Esophagus squamous epithelium (tissue), 5 donors: Measurements from ENCODE around the gene FGF12. TPM values are rescaled to one million over a fixed set of nuclear protein-coding genes. Genes with fewer than 3 reads are reported as not detected.
"Not testable (repeated sequence)": the region's sequence is repeated elsewhere in the genome, so short reads cannot be mapped to it uniquely, and the experiment has no call there.

ENCODE experiments used
- DNase-seq: peaks from one replicate; lab custom pipeline; 2025; lab: John Stamatoyannopoulos, UW
- H3K27ac ChIP-seq, 4 donors: fragments of 200-600 bp; sonication (generic); one replicate each; pipeline ENCODE4 v1.5.1; 2016 to 2019; ENCODE audit warnings: mild to moderate bottlenecking in 1 of 4
- H3K27me3 ChIP-seq, 4 donors: fragments of 200-600 bp; sonication (generic); 1 replicate in 3 of 4; 2 replicates in 1 of 4; pipeline versions ENCODE4 v1.5.1 to v1.6.0; 2017 to 2021; ENCODE audit warnings: antibody characterized with exemption in 1 of 4
- H3K36me3 ChIP-seq, 3 donors: fragments of 200-600 bp; sonication (generic); one replicate each; pipeline ENCODE4 v1.5.1; 2016 to 2019
- H3K4me1 ChIP-seq, 3 donors: fragments of 200-600 bp; sonication (generic); one replicate each; pipeline ENCODE4 v1.5.1; 2017 to 2019
- H3K4me3 ChIP-seq, 4 donors: fragments of 200-600 bp; sonication (generic); 1 replicate in 3 of 4; 2 replicates in 1 of 4; pipeline ENCODE4 v1.5.1; 2016 to 2019; ENCODE audit warnings: mild to moderate bottlenecking in 2 of 4, moderate library complexity in 1 of 4
- H3K9me3 ChIP-seq, 3 donors: fragments of 200-600 bp; sonication (generic); one replicate each; pipeline ENCODE4 v1.5.1; 2016 to 2019
- POLR2A ChIP-seq, 4 donors: fragments of 450-650 bp; IDR thresholded peaks; one replicate each; pipeline ENCODE4 v1.6.1; 2017; ENCODE audit warnings: antibody characterized with exemption in 4 of 4, mild to moderate bottlenecking in 4 of 4, moderate library complexity in 3 of 4
- WGBS, 2 donors: methylation state at CpG; one replicate each; pipeline ENCODE4 v1.1.5; 2018; 5-methylcytosine and 5-hydroxymethylcytosine counted together
- intact Hi-C: fragments of 100-400 bp; cut with DNase I; formaldehyde crosslinking; loops from one replicate; pipeline ENCODE4 v1.15.0; 2022
- total RNA-seq, 4 donors: library from RNA; depleted of rRNA; stranded (reverse); fragments of >200 nt; gene quantifications; one replicate each; pipeline ENCODE4 v1.1.0, GENCODE V29; 2016
- TF ChIP-seq, protein P1 (sequence below), 6 experiments: fragments of 450-650 bp in 4 of 6; fragments of 200-600 bp in 2 of 6; sonication (generic) in 2 of 6; IDR thresholded peaks; one replicate each; pipeline ENCODE4 v1.5.1; 2016 to 2019; ENCODE audit warnings: antibody characterized with exemption in 6 of 6, mild to moderate bottlenecking in 4 of 6, moderate library complexity in 4 of 6
- donor health status: DM: yes; HTN: yes; CAD: no.

FGF12 gene
- total RNA-seq, 4 donors from 2014 or later, result 0.18 to 1.6 (median 0.86) TPM

DNA sequence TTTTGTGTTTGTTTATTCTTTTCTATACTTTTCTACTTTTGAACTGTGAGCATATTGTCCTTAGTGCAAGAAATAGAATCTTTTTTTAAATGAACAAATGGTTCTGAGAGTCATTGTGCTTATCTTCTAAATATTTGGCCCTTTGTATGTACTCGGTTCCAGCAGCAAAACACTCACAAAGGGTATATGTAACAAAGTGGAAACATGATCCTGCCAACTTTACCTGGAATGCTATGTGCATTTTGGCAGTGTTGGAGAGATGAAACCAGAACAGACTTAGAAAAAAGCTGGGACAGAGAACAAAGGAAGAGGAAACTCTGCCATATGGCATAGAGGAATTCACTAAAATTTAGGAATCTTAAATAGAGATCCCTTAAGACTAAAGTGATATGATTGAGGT, 150.1 kb downstream of the FGF12 start:
- intact Hi-C loops, result no loop called here
- Histone ChIP-seq H3K36me3 (no peaks in the 10 kb centered on the region), H3K27ac (no peak overlapping the region), H3K27me3 (no peaks in the 10 kb centered on the region), H3K4me1 (no peaks in the 10 kb centered on the region), H3K4me3 (no peak overlapping the region), H3K9me3 (no peaks in the 10 kb centered on the region)
- no peak for DNase-seq
- TF ChIP-seq, protein P1, sequence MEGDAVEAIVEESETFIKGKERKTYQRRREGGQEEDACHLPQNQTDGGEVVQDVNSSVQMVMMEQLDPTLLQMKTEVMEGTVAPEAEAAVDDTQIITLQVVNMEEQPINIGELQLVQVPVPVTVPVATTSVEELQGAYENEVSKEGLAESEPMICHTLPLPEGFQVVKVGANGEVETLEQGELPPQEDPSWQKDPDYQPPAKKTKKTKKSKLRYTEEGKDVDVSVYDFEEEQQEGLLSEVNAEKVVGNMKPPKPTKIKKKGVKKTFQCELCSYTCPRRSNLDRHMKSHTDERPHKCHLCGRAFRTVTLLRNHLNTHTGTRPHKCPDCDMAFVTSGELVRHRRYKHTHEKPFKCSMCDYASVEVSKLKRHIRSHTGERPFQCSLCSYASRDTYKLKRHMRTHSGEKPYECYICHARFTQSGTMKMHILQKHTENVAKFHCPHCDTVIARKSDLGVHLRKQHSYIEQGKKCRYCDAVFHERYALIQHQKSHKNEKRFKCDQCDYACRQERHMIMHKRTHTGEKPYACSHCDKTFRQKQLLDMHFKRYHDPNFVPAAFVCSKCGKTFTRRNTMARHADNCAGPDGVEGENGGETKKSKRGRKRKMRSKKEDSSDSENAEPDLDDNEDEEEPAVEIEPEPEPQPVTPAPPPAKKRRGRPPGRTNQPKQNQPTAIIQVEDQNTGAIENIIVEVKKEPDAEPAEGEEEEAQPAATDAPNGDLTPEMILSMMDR (IDR thresholded peaks at IDR 0.05), result no peak
- TF ChIP-seq POLR2A (IDR thresholded peaks at IDR 0.05), result no peak
- 18 to 42% methylated on average over 1 of the region's 1 CpG for WGBS, 2 donors

DNA sequence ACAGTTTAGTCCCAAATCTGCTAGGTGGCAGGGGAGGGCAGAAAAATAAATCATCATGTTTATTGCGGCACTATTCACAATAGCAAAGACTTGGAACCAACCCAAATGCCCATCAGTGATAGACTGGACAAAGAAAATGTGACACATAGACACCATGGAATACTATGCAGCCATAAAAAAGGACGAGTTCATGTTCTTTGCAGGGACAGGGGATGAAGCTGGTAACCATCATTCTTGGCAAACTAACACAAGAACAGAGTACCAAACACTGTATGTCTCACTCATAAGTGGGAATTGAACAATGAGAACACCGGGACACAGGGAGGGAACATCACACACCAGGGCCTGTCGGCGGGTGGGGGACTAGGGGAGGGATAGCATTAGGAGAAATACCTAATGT, 150.6 kb downstream of the FGF12 start:
- H3K4me3 ChIP-seq, intact Hi-C loops, H3K36me3 ChIP-seq, H3K4me1 ChIP-seq, H3K27me3 ChIP-seq, H3K27ac ChIP-seq, DNase-seq, H3K9me3 ChIP-seq: not testable (repeated sequence)
- WGBS, 2 donors, result 76 to 78% methylated on average over 5 of the region's 5 CpGs

DNA sequence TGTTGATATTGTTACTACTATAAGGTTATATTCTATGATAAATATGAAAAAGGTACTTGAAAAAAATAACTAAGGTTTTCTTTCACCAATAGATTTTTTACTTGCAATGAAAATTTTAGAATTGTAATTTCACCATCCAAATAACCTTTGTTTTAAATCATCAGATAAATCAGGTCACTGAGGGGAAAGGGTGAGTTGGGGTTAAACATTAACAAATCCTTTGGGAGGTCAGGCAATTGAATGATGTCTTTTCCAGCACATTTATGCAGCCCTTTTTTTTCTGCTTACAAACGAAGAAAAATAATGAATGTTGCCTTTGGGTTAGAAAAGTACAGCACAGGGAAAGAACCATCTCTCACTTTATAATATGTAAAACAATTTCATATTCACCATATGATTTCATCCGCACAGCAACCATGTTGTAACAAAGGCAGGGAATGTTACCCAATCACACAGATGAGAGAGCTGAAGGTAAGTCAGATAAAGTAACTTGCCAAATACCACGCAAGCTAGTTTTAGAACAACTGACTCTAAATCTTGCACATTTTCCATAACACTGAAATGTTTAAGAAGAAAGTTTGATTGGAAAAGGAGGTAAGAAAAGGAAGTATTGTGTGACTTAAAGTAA, 151.3 kb downstream of the FGF12 start:
- DNase-seq, result no peak
- H3K36me3 ChIP-seq, result no peaks in the 10 kb centered on the region
- intact Hi-C loops, result no loop called here
- H3K9me3 ChIP-seq, result no peaks in the 10 kb centered on the region
- peaks cover 0 to 6% (median 0%) of the 10 kb centered on the region in 3 donors for H3K4me1 ChIP-seq
- WGBS, 2 donors, result 65 to 69% methylated on average over 3 of the region's 3 CpGs
- no peaks in the 10 kb centered on the region for H3K27me3 ChIP-seq
- H3K27ac ChIP-seq, result no peak overlapping the region
- no peak overlapping the region for H3K4me3 ChIP-seq
- TF ChIP-seq POLR2A (IDR thresholded peaks at IDR 0.05), result no peak
- TF ChIP-seq, protein P1 (IDR thresholded peaks at IDR 0.05), result no peak

DNA sequence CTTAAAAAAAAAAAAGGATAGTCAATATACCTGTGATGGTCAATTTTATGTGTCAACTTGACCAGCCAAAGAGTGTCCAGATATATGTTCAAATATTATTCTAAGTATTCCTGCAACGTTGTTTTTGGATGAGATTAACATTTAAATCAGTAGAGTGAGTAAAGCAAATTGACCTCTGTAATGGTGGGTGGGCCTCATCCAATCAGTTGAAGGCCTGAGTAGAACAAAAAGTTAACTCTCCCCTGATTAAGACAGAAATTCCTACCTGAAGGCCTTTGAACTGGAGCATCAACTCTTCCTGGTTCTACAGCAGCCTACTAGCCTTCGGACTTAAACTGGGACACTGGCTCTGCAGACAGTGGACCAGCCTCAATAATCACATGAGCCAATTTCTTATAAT, 154.1 kb downstream of the FGF12 start:
- DNase-seq, result no peak
- WGBS, 2 donors, result 67 to 87% methylated on average over 2 of the region's 2 CpGs
- Histone ChIP-seq H3K9me3 (no peaks in the 10 kb centered on the region), H3K27ac (no peak overlapping the region), H3K36me3 (no peaks in the 10 kb centered on the region), H3K4me1 (peaks cover 0 to 12% (median 0%) of the 10 kb centered on the region in 3 donors), H3K27me3 (no peaks in the 10 kb centered on the region), H3K4me3 (no peak overlapping the region)
- intact Hi-C loops, result no loop called here
- TF ChIP-seq POLR2A (IDR thresholded peaks at IDR 0.05), result no peak
- TF ChIP-seq, protein P1 (IDR thresholded peaks at IDR 0.05), result no peak

DNA sequence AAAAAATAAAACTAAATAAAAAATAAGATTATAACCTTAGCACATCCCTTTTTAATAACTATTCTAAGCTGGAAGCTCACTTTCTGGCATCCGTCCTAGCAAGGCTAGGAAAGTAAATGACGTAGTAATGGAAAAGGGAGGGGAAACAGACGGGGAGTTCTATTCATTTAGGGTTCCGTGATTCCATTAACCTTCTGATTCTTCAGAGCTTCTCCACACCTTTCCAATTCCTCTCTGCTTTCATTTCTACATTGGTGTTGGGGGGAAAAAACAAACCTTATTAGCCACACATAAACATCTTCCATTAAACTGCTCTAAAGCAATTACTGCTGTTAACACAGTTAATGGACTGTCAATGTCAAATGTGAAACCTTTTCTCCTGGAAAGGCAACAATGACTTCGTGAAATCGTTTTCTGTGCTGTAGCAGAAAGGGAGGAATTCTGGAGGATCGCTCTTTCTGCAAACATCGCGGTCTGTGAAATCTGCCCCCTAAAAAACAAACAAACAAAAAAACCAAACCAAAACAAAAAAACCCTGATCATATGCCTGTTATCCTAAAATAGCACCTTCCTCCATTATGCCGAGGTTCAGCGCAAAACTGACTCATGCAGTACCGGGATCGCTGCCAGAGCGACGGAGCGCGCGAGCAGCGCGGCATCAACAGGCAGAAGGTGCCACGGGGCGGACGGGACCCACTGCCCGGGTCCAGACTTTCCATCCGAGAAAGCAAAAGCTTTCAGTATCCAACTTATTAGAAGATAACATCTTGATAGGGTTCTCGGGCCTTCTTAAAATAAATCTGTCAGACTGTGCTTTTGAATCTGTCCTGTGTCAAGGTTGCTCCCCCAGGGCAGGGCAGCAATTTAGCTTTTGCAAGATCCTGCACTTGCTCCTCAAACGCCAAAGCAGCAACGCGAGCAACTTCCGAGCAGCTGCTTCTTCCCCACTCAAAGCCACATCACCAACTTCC, 156.2 kb downstream of the FGF12 start:
- peaks cover 0 to 12% (median 0%) of the 10 kb centered on the region in 3 donors for H3K4me1 ChIP-seq
- peak overlapping the region; percentile 13 to 55 (median 30) for H3K4me3 ChIP-seq
- no peak overlapping the region for H3K27ac ChIP-seq
- no peak for DNase-seq
- intact Hi-C loops, result no loop called here
- no peaks in the 10 kb centered on the region for H3K27me3 ChIP-seq
- 24 to 52% methylated on average over 26 to 30 of the region's 30 CpGs for WGBS, 2 donors
- TF ChIP-seq, protein P1 (IDR thresholded peaks at IDR 0.05), result no peak
- TF ChIP-seq POLR2A (IDR thresholded peaks at IDR 0.05), result no peak
- no peaks in the 10 kb centered on the region for H3K9me3 ChIP-seq
- H3K36me3 ChIP-seq, result no peaks in the 10 kb centered on the region
